Right lobe of liver (tissue), 6 donors: ENCODE measurements around the gene MANSC4. TPM values are rescaled to one million over a fixed set of nuclear protein-coding genes. Genes with fewer than 3 reads are reported as not detected.

Experiments used
- ATAC-seq, 4 donors: fragments of 200-7000 bp; cut with Tn5 transposase; one replicate each; pipeline ENCODE4 v1.9.1; 2020; ENCODE audit warnings: mild to moderate bottlenecking in 4 of 4, moderate library complexity in 4 of 4
- DNase-seq, 3 donors: peaks; one replicate each; pipeline ENCODE4 v3.0.0-alpha.2; 2020
- H3K27ac ChIP-seq, 3 donors: fragments of 200-600 bp; one replicate each; pipeline ENCODE4 v1.8.0; 2022
- H3K27me3 ChIP-seq, 2 donors: fragments of 200-600 bp; one replicate each; pipeline ENCODE4 v1.8.0; 2022
- H3K36me3 ChIP-seq, 4 donors: fragments of 200-600 bp; sonication (generic) in 1 of 4; one replicate each; pipeline versions ENCODE4 v1.5.1 to v1.8.0; 2017 to 2022; ENCODE audit warnings: control low read depth in 1 of 4
- H3K4me1 ChIP-seq, 4 donors: fragments of 200-600 bp; sonication (generic) in 1 of 4; one replicate each; pipeline versions ENCODE4 v1.5.1 to v1.8.0; 2017 to 2022; ENCODE audit warnings: control low read depth in 1 of 4
- H3K4me3 ChIP-seq, 3 donors: fragments of 200-600 bp; one replicate each; pipeline ENCODE4 v1.8.0; 2022
- H3K9me3 ChIP-seq, 4 donors: fragments of 200-600 bp; sonication (generic) in 1 of 4; one replicate each; pipeline versions ENCODE4 v1.5.1 to v1.8.0; 2017 to 2022; ENCODE audit warnings: control low read depth in 1 of 4
- POLR2A ChIP-seq: fragments of 450-650 bp; IDR thresholded peaks from one replicate; pipeline ENCODE4 v1.6.1; 2017; ENCODE audit warnings: antibody characterized with exemption, mild to moderate bottlenecking
- WGBS: methylation state at CpG from one replicate; pipeline ENCODE4 v1.1.6; 2018; ENCODE audit warnings: low coverage, low lambda C conversion rate; ENCODE audit not compliant: insufficient coverage; ENCODE audit errors: missing lambda C conversion rate; 5-methylcytosine and 5-hydroxymethylcytosine counted together
- intact Hi-C, 2 donors: fragments of 100-400 bp; cut with DNase I; formaldehyde crosslinking; loops; one replicate each; pipeline versions ENCODE4 v1.11.2 to v1.14.1; 2022
- total RNA-seq, 6 experiments: library from RNA; depleted of rRNA in 2 of 6; stranded (reverse); fragments of >200 nt in 2 of 6; fragmentation: NEBNext Ultra II Directional in 3 of 6; extraction: Animal tissue kit (Norgen Biotek cat#: 25700) in 3 of 6; gene quantifications; one replicate each; pipeline versions ENCODE4 v1.1.0 to v1.2.4, GENCODE V29; 2016 to 2023
- TF ChIP-seq, protein P1 (sequence below), 4 donors: fragments of 200-600 bp in 3 of 4; fragments of 450-650 bp in 1 of 4; IDR thresholded peaks; one replicate each; pipeline versions ENCODE4 v1.5.1 to v1.8.0; 2016 to 2022; ENCODE audit warnings: antibody characterized with exemption in 4 of 4, mild to moderate bottlenecking in 2 of 4
- donor health status: DM: no; HTN: yes; CAD: no.
- donor health status: DM: no; HTN: no; CAD: no.
- donor health status: DM: no; HTN: no; CAD: no.
- donor health status: DM: no; HTN: yes; CAD: no.
- donor health status: DM: no; HTN: yes; CAD: no.

The MANSC4 gene
- total RNA-seq, 6 experiments from 2014 or later: not detected

DNA sequence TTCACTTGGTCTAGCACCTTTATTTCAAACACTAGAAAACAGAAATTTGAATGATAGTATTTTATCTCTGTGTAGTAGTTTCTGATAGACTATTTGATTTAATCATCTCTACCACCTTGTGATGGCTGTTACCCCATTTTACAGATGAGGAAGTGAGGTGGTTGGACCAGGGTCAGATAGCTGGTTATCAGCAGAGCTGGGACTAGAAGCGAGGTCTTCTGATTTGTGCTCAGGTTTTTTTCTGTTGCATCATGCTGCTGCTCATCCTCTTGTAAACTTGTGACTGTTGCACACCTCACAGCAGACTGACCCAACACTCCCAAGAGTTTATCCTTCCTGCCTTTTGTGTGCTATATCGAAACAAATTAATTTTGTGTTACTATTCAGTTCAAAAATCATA, 10.1 kb upstream of the MANSC4 start:
- TF ChIP-seq POLR2A: no peak
- TF ChIP-seq, protein P1, sequence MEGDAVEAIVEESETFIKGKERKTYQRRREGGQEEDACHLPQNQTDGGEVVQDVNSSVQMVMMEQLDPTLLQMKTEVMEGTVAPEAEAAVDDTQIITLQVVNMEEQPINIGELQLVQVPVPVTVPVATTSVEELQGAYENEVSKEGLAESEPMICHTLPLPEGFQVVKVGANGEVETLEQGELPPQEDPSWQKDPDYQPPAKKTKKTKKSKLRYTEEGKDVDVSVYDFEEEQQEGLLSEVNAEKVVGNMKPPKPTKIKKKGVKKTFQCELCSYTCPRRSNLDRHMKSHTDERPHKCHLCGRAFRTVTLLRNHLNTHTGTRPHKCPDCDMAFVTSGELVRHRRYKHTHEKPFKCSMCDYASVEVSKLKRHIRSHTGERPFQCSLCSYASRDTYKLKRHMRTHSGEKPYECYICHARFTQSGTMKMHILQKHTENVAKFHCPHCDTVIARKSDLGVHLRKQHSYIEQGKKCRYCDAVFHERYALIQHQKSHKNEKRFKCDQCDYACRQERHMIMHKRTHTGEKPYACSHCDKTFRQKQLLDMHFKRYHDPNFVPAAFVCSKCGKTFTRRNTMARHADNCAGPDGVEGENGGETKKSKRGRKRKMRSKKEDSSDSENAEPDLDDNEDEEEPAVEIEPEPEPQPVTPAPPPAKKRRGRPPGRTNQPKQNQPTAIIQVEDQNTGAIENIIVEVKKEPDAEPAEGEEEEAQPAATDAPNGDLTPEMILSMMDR (IDR thresholded peaks at IDR 0.05): no peak
- intact Hi-C loops: no loop called here
- DNase-seq: no peak
- Histone ChIP-seq H3K27me3 (no peaks in the 10 kb centered on the region), H3K4me1 (no peaks in the 10 kb centered on the region), H3K27ac (no peak overlapping the region), H3K4me3 (no peak overlapping the region), H3K9me3 (no peaks in the 10 kb centered on the region), H3K36me3 (peaks cover 0 to 14% (median under 1%) of the 10 kb centered on the region in 4 donors)
- no peak for ATAC-seq
- WGBS: 96% methylated on average over 2 of the region's 2 CpGs

DNA sequence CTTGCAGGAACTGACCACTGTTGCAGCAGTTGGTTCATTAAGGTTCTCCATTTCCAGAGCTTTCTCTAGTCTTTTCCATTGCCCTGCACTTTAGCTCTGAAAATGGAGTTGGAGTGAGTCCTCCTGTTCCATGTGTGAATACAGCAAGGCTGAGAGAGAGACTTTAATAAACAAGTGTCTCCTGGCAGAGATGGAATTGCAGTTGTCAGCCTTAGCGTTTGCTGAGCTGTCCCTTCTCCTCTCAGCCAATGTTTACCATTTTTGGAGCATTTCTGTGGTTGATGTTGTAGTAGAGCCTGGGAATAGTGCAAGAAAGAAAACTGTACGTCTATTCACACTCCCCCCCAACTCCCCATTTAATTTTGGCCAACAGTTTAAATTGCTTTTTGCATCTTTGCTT, 7.5 kb upstream of the MANSC4 start:
- H3K4me1 ChIP-seq: no peaks in the 10 kb centered on the region
- 61% methylated on average over 2 of the region's 2 CpGs for WGBS
- no peak for TF ChIP-seq POLR2A
- TF ChIP-seq, protein P1 (IDR thresholded peaks at IDR 0.05): no peak
- no peaks in the 10 kb centered on the region for H3K9me3 ChIP-seq
- peaks cover 0 to 5% (median 0%) of the 10 kb centered on the region in 4 donors for H3K36me3 ChIP-seq
- no peak overlapping the region for H3K27ac ChIP-seq
- intact Hi-C loops: no loop called here
- no peak overlapping the region for H3K4me3 ChIP-seq
- DNase-seq: no peak
- H3K27me3 ChIP-seq: no peaks in the 10 kb centered on the region
- ATAC-seq: no peak

DNA sequence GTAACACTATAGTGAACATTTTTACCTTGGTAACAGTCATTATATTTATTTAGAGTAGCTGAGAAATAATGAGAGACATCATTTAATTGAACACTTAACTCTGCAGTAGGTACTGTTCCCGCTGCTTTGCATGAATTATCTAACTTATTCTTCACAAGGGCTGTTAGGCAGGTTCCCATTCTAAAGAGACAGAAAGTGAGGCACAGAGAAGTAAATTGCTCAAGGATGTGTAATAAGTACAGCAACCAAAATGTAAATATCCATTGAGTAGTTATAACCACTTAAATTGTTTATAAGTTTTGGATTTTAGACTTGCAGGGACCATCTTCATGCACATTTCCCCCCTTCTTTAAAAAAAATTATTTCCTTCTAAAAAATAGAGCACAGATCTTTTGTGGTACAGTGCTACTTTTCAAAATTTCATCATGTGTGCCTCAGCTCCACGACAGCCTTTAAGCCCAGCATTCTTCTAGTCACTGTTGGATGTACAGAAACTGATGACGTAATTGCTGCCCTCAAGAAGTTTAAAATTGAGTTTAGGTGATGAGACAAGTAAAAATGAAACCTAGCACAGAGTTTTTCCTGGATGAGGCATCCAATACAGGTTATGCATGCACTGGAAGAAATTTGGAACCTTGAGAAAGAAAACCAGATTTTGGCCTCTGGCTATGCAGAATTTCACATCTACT, 6.0 kb upstream of the MANSC4 start:
- peaks cover 0 to 3% (median 0%) of the 10 kb centered on the region in 4 donors for H3K4me1 ChIP-seq
- no peak overlapping the region for H3K4me3 ChIP-seq
- 56% methylated on average over 3 of the region's 3 CpGs for WGBS
- no peak for DNase-seq
- no peaks in the 10 kb centered on the region for H3K9me3 ChIP-seq
- TF ChIP-seq, protein P1 (IDR thresholded peaks at IDR 0.05): no peak
- no peak for TF ChIP-seq POLR2A
- intact Hi-C loops: no loop called here
- no peaks in the 10 kb centered on the region for H3K36me3 ChIP-seq
- no peak for ATAC-seq
- H3K27ac ChIP-seq: no peak overlapping the region
- H3K27me3 ChIP-seq: no peaks in the 10 kb centered on the region

DNA sequence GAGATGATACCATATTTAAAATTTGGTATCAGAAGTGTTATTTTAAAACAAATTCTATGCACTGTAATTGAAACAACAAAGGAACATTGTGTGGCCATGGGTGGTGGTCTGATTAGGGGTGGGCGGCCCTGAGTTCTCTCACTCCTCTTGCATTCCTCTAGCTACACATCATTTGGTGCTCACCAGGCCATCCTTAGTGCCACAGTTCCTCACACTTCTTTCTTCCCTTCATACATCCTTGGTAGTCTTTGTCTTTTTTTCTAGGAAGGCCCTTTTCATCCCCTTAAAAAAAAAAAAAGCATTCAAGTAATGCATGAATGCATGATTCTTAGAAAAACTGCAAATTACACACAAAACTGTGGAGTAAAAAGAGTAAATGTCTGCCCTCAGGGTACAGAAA, 2.4 kb upstream of the MANSC4 start:
- Histone ChIP-seq H3K4me1 (peaks cover 0 to 7% (median 0%) of the 10 kb centered on the region in 4 donors), H3K9me3 (no peaks in the 10 kb centered on the region), H3K27me3 (no peaks in the 10 kb centered on the region), H3K4me3 (no peak overlapping the region), H3K27ac (no peak overlapping the region), H3K36me3 (no peaks in the 10 kb centered on the region)
- DNase-seq (no peak), ATAC-seq (no peak)
- WGBS: 80% methylated on average over 1 of the region's 1 CpG
- intact Hi-C loops: no loop called here
- TF ChIP-seq, protein P1 (IDR thresholded peaks at IDR 0.05): no peak
- TF ChIP-seq POLR2A: no peak
